Loucy (cell line): Measurements from ENCODE around the gene PROSER2.

Source experiments
- H2AFZ ChIP-seq: fragments of 200-600 bp; sonication (generic); 2 replicates; pipeline ENCODE4 v1.6.0; 2016; ENCODE audit warnings: antibody characterized with exemption, mild to moderate bottlenecking, low read length, moderate library complexity
- H3F3A ChIP-seq: fragments of 200-600 bp; 2 replicates; pipeline ENCODE4 v1.6.0; 2016; ENCODE audit warnings: antibody characterized with exemption, low read depth, mild to moderate bottlenecking
- H3K27me3 ChIP-seq: fragments of 200-600 bp; sonication (generic); 2 replicates; pipeline ENCODE4 v1.6.1; 2014; ENCODE audit warnings: low read length, mild to moderate bottlenecking; ENCODE audit not compliant: insufficient read depth, poor library complexity, severe bottlenecking
- H3K36me3 ChIP-seq: fragments of 200-600 bp; sonication (generic); 2 replicates; pipeline ENCODE4 v1.6.1; 2016; ENCODE audit warnings: low read length; ENCODE audit not compliant: insufficient read depth
- H3K4me1 ChIP-seq: fragments of 200-600 bp; sonication (generic); 2 replicates; pipeline ENCODE4 v1.5.1; 2014; ENCODE audit warnings: low read length, mild to moderate bottlenecking; ENCODE audit not compliant: insufficient read depth, poor library complexity, severe bottlenecking
- H3K4me2 ChIP-seq: fragments of 200-600 bp; sonication (generic); 2 replicates; pipeline ENCODE4 v1.6.0; 2014; ENCODE audit warnings: antibody characterized with exemption, low read length, low read depth, mild to moderate bottlenecking; ENCODE audit not compliant: poor library complexity, severe bottlenecking
- H3K4me3 ChIP-seq: fragments of 200-600 bp; sonication (generic); 2 replicates; pipeline ENCODE4 v1.5.1; 2014; ENCODE audit warnings: low read length, mild to moderate bottlenecking, mixed read lengths; ENCODE audit not compliant: poor library complexity, severe bottlenecking
- H3K79me2 ChIP-seq: fragments of 200-600 bp; sonication (generic); 2 replicates; pipeline ENCODE4 v1.6.1; 2014; ENCODE audit warnings: low read length; ENCODE audit not compliant: insufficient read depth
- H3K9ac ChIP-seq: fragments of 200-600 bp; sonication (generic); 2 replicates; pipeline ENCODE4 v1.6.0; 2014; ENCODE audit warnings: mild to moderate bottlenecking, low read depth, low read length, moderate library complexity; ENCODE audit not compliant: poor library complexity, severe bottlenecking
- H3K9me2 ChIP-seq: fragments of 200-600 bp; sonication (generic); replicated peaks from 2 replicates; pipeline ENCODE4 v1.6.1; 2016; ENCODE audit warnings: low read depth, low read length, mixed read lengths
- H3K9me3 ChIP-seq: fragments of 200-600 bp; sonication (generic); 2 replicates; pipeline ENCODE4 v1.6.1; 2014; ENCODE audit warnings: mild to moderate bottlenecking, antibody characterized with exemption, low read length, low read depth; ENCODE audit not compliant: insufficient read depth
- H4K20me1 ChIP-seq: fragments of 200-600 bp; sonication (generic); 2 replicates; pipeline ENCODE4 v1.6.0; 2014; ENCODE audit warnings: antibody characterized with exemption, low read length, mild to moderate bottlenecking; ENCODE audit not compliant: insufficient read depth, poor library complexity, severe bottlenecking
- CTCF ChIP-seq: fragments of 200-600 bp; sonication (generic); conservative IDR thresholded peaks from 2 replicates; pipeline ENCODE4 v1.5.1; 2014; ENCODE audit warnings: mild to moderate bottlenecking, antibody characterized with exemption, low read length
- EZH2phosphoT487 ChIP-seq: fragments of 200-600 bp; IDR thresholded peaks from 2 replicates; pipeline ENCODE4 v1.6.1; 2018; ENCODE audit warnings: antibody characterized with exemption, mild to moderate bottlenecking, moderate library complexity, borderline replicate concordance

Gene PROSER2

DNA sequence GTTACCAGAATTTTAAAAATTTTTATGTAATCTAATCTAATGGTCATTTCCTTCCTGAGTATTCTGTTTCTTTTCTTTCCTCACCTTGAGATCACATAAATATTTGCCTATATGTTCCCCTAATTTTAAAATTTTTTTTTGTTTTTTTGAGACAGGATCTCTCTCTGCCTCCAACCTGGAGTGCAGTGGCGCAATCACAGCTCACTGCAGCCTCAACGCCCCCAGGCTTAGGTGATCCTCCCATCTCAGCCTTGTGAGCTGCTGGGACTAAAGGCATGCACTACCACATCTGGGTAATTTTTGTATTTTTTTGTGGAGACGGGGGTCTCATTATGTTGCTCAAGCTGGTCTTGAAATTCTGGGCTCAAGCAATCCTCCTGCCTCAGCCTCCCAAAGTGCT lies 4.1 kb upstream of the PROSER2 start:
- H3K36me3 ChIP-seq = no peaks in the 10 kb centered on the region
- no peaks in the 10 kb centered on the region for H3F3A ChIP-seq
- H4K20me1 ChIP-seq = no peaks in the 10 kb centered on the region
- 0 out of 2 replicates have a peak, but pooled peaks cover 4% of the 10 kb centered on the region for H3K79me2 ChIP-seq
- no peak overlapping the region for H3K4me3 ChIP-seq
- H3K9me2 ChIP-seq = no peaks in the 10 kb centered on the region
- H3K9me3 ChIP-seq = no peaks in the 10 kb centered on the region
- peak overlapping the region; percentile 86; the same call in 1 of the 2 replicates for H2AFZ ChIP-seq
- TF ChIP-seq EZH2phosphoT487 (no peak), CTCF (no peak)
- H3K9ac ChIP-seq = no peak overlapping the region
- no peaks in the 10 kb centered on the region for H3K27me3 ChIP-seq
- peaks cover 10% of the 10 kb centered on the region for H3K4me1 ChIP-seq
- H3K4me2 ChIP-seq = peak overlapping the region; percentile 65

- peaks cover 16% of the 10 kb centered on the region for H3K4me1 ChIP-seq
- H3K9ac ChIP-seq = no peak overlapping the region
- H3K4me3 ChIP-seq = no peak overlapping the region
- no peaks in the 10 kb centered on the region for H3K36me3 ChIP-seq
- no peaks in the 10 kb centered on the region for H3K9me3 ChIP-seq
- no peaks in the 10 kb centered on the region for H3F3A ChIP-seq
- TF ChIP-seq EZH2phosphoT487 (no peak), CTCF (no peak)
- no peaks in the 10 kb centered on the region for H4K20me1 ChIP-seq
- H2AFZ ChIP-seq = no peak overlapping the region
- H3K9me2 ChIP-seq = no peaks in the 10 kb centered on the region
- peaks cover 11% of the 10 kb centered on the region; the same call in 1 of the 2 replicates for H3K79me2 ChIP-seq
- no peaks in the 10 kb centered on the region for H3K27me3 ChIP-seq
- no peak overlapping the region for H3K4me2 ChIP-seq
Observed at GRCh38 chr10:11822026-11822756, 965 bp upstream of the PROSER2 start.

GRCh38 chr10:11822809-11823121 lies 391 bp upstream of the PROSER2 start:
- H3K4me1 ChIP-seq = peaks cover 16% of the 10 kb centered on the region
- peak overlapping the region; percentile 88; the same call in 1 of the 2 replicates for H2AFZ ChIP-seq
- TF ChIP-seq CTCF (no peak), EZH2phosphoT487 (no peak)
- H3K9ac ChIP-seq = peak overlapping the region; percentile 62
- no peaks in the 10 kb centered on the region for H3F3A ChIP-seq
- no peaks in the 10 kb centered on the region for H3K27me3 ChIP-seq
- no peaks in the 10 kb centered on the region for H3K9me3 ChIP-seq
- no peaks in the 10 kb centered on the region for H4K20me1 ChIP-seq
- H3K9me2 ChIP-seq = no peaks in the 10 kb centered on the region
- H3K36me3 ChIP-seq = no peaks in the 10 kb centered on the region
- peak overlapping the region; percentile 55 for H3K4me2 ChIP-seq
- H3K4me3 ChIP-seq = peak overlapping the region; percentile 83
- H3K79me2 ChIP-seq = peaks cover 11% of the 10 kb centered on the region; the same call in 1 of the 2 replicates
